NCI-H510A (cell line): ENCODE data around the gene GMCL1.
"Not testable (repeated sequence)": the region's sequence is repeated elsewhere in the genome, so short reads cannot be mapped to it uniquely, and the experiment has no call there.

Experiments used
- DNase-seq: peaks from one replicate; lab custom pipeline; 2025; lab: John Stamatoyannopoulos, UW

Gene GMCL1

GRCh38 chr2:69829256-69830044 is at the start of gene GMCL1:
TSS of gene GMCL1 (plus strand) at chr2:69829660. CDS start at chr2:69829893, 233 bp downstream.
- peak; percentile 93 for DNase-seq

GRCh38 chr2:69780921-69781320 is 48.5 kb upstream of the GMCL1 start:
- DNase-seq = no peak

GRCh38 chr2:69781321-69782248 is 47.9 kb upstream of the GMCL1 start:
- DNase-seq = peak; percentile 74

- no peak for DNase-seq
Observed at GRCh38 chr2:69784228-69784627, 45.2 kb upstream of the GMCL1 start.

- no peak for DNase-seq
Observed at GRCh38 chr2:69785358-69785757, 44.1 kb upstream of the GMCL1 start.

- no peak for DNase-seq
Observed at GRCh38 chr2:69786052-69786560, 43.4 kb upstream of the GMCL1 start.

- no peak for DNase-seq
Observed at GRCh38 chr2:69789175-69789721, 40.2 kb upstream of the GMCL1 start.

GRCh38 chr2:69789772-69790600 is 39.5 kb upstream of the GMCL1 start:
- DNase-seq = no peak

- DNase-seq = no peak
Observed at GRCh38 chr2:69790601-69790959, 38.9 kb upstream of the GMCL1 start.

GRCh38 chr2:69791045-69791444 is 38.4 kb upstream of the GMCL1 start:
- no peak for DNase-seq

GRCh38 chr2:69796174-69796573 is 33.3 kb upstream of the GMCL1 start:
- no peak for DNase-seq

- no peak for DNase-seq
Observed at GRCh38 chr2:69797235-69797634, 32.2 kb upstream of the GMCL1 start.

- DNase-seq = no peak
Observed at GRCh38 chr2:69797836-69798289, 31.6 kb upstream of the GMCL1 start.

- no peak for DNase-seq
Observed at GRCh38 chr2:69798290-69798908, 31.1 kb upstream of the GMCL1 start.

- DNase-seq = no peak
Observed at GRCh38 chr2:69798909-69799526, 30.4 kb upstream of the GMCL1 start.

- DNase-seq = no peak
Observed at GRCh38 chr2:69801745-69802290, 27.6 kb upstream of the GMCL1 start.

GRCh38 chr2:69802781-69803367 is 26.6 kb upstream of the GMCL1 start:
- DNase-seq = not testable (repeated sequence)

GRCh38 chr2:69804416-69804815 is 25.0 kb upstream of the GMCL1 start:
- DNase-seq = no peak

- DNase-seq = no peak
Observed at GRCh38 chr2:69805887-69806286, 23.6 kb upstream of the GMCL1 start.
